SJSA1 (cell line): ENCODE data around the gene PRDM16. TPM values are rescaled to one million over a fixed set of nuclear protein-coding genes. Genes with fewer than 3 reads are reported as not detected.

Source experiments
- DNase-seq, 2 experiments: peaks; one replicate each; pipeline ENCODE4 v3.0.0-alpha.2; 2015 to 2020; ENCODE audit warnings: low spot score in 2 of 2, low read depth in 1 of 2
- H3K27ac ChIP-seq: fragments of 250-450 bp; sonication (Bioruptor Pico); 2 replicates; pipeline ENCODE4 v1.5.1; 2020; ENCODE audit warnings: mild to moderate bottlenecking, moderate library complexity
- H3K27me3 ChIP-seq: fragments of 250-450 bp; sonication (Bioruptor Pico); replicated peaks from 2 replicates; pipeline ENCODE4 v1.5.1; 2020; ENCODE audit warnings: mild to moderate bottlenecking, moderate library complexity
- H3K36me3 ChIP-seq: fragments of 250-450 bp; sonication (Bioruptor Pico); 2 replicates; pipeline ENCODE4 v1.5.1; 2020; ENCODE audit warnings: mild to moderate bottlenecking
- H3K4me1 ChIP-seq: fragments of 250-450 bp; sonication (Bioruptor Pico); replicated peaks from 2 replicates; pipeline ENCODE4 v1.6.1; 2021; ENCODE audit warnings: mild to moderate bottlenecking
- H3K4me3 ChIP-seq: fragments of 250-450 bp; sonication (Bioruptor Pico); 2 replicates; pipeline ENCODE4 v1.5.1; 2020; ENCODE audit warnings: mild to moderate bottlenecking
- H3K9me3 ChIP-seq: fragments of 250-450 bp; sonication (Bioruptor Pico); replicated peaks from 2 replicates; pipeline ENCODE4 v1.5.1; 2020; ENCODE audit warnings: mild to moderate bottlenecking
- total RNA-seq: library from RNA; depleted of rRNA; stranded (reverse); fragments of >200 nt; shearing (Covaris generic); gene quantifications from 2 replicates; pipeline ENCODE4 v1.2.3, GENCODE V29; 2014

The PRDM16 gene
- total RNA-seq, 1 experiment from 2014 or later, result 0.05 TPM

DNA sequence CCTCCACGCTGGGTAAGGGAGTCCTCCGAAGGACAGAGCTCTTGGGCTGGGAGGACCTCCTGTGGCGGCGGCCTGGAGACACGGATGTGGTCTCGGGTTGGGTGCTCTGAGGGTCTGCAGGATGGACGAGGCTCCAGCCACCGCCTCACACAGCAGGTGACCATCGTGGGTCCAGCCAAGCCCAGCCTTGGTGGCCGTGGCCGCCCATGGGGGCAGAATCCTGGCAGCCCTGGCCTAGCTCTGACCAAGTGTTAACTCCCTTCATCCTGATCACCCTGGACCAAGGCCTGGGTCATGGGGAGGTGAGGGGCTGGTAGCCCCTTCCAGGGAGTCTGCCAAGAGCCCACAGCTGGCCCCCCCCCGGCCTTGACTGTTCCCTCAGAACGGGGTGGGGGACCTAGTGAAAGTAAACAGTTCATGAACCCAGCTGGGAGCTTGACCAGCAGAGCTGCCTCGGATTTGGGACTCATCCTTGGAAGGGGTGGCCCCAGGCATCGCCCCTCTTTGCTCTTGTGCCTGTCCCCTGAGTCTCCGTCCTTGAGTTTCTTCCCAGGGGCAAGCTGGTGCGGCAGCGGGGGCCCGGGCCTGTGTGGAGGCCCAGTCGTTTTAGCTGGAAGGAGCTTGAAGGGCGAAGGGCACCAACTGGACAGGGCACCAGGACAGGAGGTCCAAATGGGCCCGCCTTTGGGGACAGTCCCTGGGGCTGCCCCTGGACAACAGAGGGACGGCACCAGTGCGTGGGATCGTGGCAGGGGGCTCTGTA lies 403.3 kb downstream of the PRDM16 start:
- no peak for DNase-seq
- no peaks in the 10 kb centered on the region for H3K9me3 ChIP-seq
- no peaks in the 10 kb centered on the region for H3K27me3 ChIP-seq
- peaks cover 49% of the 10 kb centered on the region for H3K36me3 ChIP-seq
- peak overlapping the region; percentile 18; the same call in 1 of the 2 replicates for H3K4me3 ChIP-seq
- H3K4me1 ChIP-seq, result peaks cover 80% of the 10 kb centered on the region
- peak overlapping the region; percentile 88 for H3K27ac ChIP-seq

DNA sequence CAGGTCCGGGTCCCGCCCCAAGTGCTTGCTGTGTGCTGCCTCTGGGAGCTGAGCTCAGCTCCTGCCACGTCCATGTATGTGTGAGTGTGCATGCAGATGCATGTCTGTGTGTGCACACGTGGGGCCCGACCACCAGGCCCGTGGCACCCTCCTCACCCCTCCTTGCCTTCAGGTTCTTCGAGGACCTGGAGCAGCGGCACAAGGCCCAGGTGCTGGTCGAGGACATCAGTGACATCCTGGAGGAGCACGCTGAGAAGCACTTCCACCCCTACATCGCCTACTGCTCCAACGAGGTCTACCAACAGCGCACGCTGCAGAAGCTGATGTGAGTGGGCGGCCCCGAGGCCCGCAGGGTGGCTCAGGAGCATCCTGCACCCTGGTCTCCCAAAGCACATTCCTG lies 403.9 kb downstream of the PRDM16 start:
- H3K27me3 ChIP-seq, result no peaks in the 10 kb centered on the region
- no peaks in the 10 kb centered on the region for H3K9me3 ChIP-seq
- peaks cover 49% of the 10 kb centered on the region for H3K36me3 ChIP-seq
- peak overlapping the region; percentile 8 for H3K27ac ChIP-seq
- peaks cover 73% of the 10 kb centered on the region for H3K4me1 ChIP-seq
- H3K4me3 ChIP-seq, result no peak overlapping the region
- DNase-seq, result no peak

DNA sequence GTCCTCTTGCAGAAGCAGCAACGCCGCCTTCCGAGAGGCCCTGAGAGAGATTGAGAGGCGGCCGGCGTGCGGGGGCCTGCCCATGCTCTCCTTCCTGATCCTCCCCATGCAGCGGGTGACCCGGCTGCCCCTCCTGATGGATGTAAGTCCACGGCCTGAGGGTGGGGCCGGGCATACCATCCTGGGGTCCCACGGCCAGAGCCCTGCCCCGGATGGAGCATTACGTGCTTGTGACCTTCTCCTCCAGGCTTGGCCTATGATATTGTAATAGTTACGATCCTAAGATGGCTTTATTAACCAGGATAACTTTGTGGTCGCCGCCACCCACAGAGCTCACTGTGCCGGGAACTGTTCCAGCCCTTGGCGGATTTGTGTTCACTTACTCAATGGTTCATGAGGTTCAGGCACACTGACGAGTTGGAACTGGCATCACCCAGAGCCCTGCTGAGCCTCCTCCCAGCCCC lies 404.4 kb downstream of the PRDM16 start:
- peaks cover 68% of the 10 kb centered on the region for H3K4me1 ChIP-seq
- peaks cover 51% of the 10 kb centered on the region for H3K36me3 ChIP-seq

DNA sequence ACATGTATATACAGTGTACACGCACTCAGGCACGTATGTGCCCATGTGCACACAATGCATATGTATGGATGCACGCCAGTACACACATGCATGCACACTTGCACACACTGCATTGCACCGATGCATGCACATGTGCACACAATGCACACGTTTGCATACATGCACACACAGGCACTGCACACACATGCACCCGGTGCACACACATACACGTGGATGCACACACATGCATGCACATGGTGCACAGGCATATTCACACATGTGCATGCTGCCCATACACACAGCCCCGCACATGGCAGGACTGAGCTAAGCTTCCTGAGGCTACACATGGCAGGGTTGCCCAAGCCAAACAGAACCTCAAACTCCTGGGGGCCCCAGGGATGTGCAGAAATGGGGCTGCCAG lies 405.0 kb downstream of the PRDM16 start:
- no peaks in the 10 kb centered on the region for H3K9me3 ChIP-seq
- H3K4me3 ChIP-seq, result no peak overlapping the region
- peaks cover 62% of the 10 kb centered on the region for H3K4me1 ChIP-seq
- no peak for DNase-seq
- H3K27me3 ChIP-seq, result no peaks in the 10 kb centered on the region
- peaks cover 51% of the 10 kb centered on the region for H3K36me3 ChIP-seq
- no peak overlapping the region for H3K27ac ChIP-seq

More for the DNA sequence above, 404.4 kb downstream of the PRDM16 start:
- Histone ChIP-seq H3K27ac (peak overlapping the region; percentile 8), H3K4me3 (no peak overlapping the region), H3K9me3 (no peaks in the 10 kb centered on the region), H3K27me3 (no peaks in the 10 kb centered on the region)
- peak; percentile 93 for DNase-seq

DNA sequence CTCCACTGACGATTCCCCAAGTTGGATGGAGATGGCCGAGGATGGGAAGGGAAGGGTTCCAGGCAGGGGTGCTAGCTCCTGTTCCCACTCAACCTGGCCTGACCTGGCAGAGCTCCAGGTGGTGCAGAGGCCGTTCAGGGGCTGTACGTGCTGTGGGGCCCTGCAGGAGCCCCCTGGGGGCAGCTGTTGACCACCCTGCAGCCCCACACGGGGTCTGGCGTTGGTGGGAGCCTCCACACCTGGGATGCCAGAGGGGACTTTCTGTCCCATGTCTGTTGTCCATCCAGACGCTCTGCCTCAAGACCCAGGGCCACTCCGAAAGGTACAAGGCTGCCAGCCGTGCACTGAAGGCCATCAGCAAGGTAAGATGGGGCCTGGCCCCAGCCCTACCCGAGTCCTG lies 405.4 kb downstream of the PRDM16 start:
- Histone ChIP-seq H3K36me3 (peaks cover 48% of the 10 kb centered on the region), H3K27me3 (no peaks in the 10 kb centered on the region), H3K9me3 (no peaks in the 10 kb centered on the region), H3K4me1 (peaks cover 58% of the 10 kb centered on the region), H3K4me3 (no peak overlapping the region), H3K27ac (no peak overlapping the region)
- DNase-seq, result no peak

DNA sequence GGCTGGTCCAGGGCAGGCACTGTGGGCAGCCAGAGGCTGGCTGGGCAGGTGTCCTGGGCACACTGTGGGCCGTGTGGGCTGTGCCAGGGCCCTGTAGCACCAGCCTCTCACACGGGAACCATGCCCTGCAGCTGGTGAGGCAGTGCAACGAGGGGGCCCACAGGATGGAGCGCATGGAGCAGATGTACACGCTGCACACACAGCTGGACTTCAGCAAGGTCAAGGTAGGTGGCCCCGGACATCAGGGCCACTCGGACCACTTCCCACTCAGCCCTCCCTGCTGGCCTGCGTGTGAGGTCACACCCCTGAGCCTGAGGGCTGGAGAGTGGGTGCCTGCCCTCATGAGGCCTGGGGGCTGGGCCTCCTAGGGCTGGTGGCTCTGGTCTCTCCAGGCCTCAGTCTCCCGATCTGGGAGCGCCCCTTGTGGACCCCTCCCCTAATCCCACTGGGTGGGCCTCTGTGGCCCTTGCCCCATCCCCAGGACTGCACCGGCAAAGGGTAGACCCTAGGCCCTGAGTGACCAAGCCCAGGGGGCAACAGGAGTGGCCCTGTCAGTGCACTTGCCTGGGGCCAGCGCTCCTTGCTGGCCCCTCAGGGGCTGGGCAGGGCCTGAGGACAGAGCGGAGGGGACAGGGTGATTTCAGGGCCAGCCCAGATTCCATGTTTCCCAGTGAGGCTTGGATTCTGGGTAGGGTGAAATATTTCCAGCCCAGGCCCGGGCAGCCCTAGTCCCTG lies 407.0 kb downstream of the PRDM16 start:
- no peak overlapping the region for H3K27ac ChIP-seq
- no peaks in the 10 kb centered on the region for H3K9me3 ChIP-seq
- H3K27me3 ChIP-seq, result no peaks in the 10 kb centered on the region
- H3K4me3 ChIP-seq, result no peak overlapping the region
- H3K36me3 ChIP-seq, result peaks cover 53% of the 10 kb centered on the region
- peaks cover 44% of the 10 kb centered on the region for H3K4me1 ChIP-seq
- no peak for DNase-seq

DNA sequence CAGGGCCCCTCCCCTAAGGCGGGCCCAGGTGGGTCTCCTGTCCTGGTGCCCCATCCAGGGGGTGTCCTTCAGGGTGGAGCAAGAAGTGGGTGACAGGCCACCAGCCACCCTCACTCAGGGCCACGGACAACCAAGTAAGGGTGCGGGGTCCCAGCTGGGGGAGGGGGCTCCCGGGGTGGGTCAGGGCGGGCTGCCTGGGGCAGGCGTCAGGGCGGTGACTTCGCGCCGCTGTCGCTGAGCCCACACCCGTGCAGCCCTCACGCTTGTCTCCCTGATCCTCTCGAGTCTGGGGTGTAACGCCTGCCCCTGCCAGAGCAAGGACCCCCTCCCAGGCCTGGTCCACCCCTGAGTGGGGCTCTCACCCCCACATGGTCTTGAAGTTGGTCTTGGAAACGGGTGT lies 407.7 kb downstream of the PRDM16 start:
- Histone ChIP-seq H3K4me3 (no peak overlapping the region), H3K27ac (no peak overlapping the region), H3K4me1 (peaks cover 37% of the 10 kb centered on the region), H3K36me3 (peaks cover 56% of the 10 kb centered on the region), H3K9me3 (no peaks in the 10 kb centered on the region), H3K27me3 (no peaks in the 10 kb centered on the region)
- DNase-seq, result no peak

DNA sequence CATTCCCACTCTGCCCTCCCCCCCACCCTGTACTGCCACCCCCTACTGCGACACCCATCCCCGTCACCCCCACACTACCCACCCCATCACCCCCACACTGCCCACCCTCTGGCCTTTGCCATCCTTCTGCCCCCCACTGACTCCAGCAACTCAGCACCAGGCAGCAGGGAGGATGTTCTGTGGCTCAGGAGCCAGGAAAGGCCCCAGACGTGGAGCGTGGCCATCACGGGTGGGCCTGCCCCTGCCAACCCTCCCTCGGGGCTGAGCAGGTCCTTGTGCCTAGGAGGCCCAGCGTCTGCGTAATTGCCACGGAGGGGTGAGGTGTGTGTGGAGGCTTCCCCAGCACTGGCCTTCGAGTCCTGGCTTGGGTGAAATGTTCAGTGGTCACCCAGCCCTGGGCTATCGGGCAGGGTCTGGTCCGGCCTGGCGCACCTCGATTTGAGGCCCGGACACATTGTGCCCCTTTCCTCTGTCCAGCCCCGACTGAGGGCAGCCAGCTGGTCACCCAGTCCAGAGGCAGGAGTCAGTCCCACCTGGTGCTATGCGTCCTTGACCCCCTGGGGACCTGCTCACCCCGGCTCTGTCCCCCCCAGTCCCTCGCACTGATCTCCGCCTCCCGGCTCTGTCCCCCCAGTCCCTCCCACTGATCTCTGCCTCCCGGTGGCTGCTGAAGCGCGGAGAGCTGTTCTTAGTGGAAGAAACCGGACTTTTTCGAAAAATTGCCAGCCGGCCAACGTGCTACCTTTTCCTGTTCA lies 408.4 kb downstream of the PRDM16 start:
- H3K27me3 ChIP-seq, result no peaks in the 10 kb centered on the region
- H3K9me3 ChIP-seq, result no peaks in the 10 kb centered on the region
- no peak overlapping the region for H3K4me3 ChIP-seq
- peaks cover 51% of the 10 kb centered on the region for H3K36me3 ChIP-seq
- peaks cover 29% of the 10 kb centered on the region for H3K4me1 ChIP-seq
- H3K27ac ChIP-seq, result no peak overlapping the region
- no peak for DNase-seq

DNA sequence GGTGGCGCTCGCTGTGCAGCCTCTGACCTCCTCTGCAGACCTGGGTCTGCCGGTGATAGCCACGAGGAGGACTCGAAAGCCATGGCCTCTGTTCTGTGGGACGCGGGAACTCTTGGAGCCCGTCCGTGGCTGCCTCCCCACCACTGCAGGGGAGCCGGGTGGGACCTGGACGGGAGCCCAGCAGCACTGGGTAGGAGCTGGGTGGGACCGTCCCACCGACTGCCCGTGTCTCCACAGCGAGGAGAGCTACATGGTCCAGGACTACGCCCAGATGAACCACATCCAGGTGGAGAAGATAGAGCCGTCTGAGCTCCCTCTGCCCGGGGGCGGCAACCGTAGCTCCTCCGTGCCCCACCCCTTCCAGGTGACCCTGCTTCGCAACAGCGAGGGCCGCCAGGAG lies 409.2 kb downstream of the PRDM16 start:
- peaks cover 22% of the 10 kb centered on the region for H3K4me1 ChIP-seq
- no peak overlapping the region for H3K4me3 ChIP-seq
- peaks cover 47% of the 10 kb centered on the region for H3K36me3 ChIP-seq
- no peaks in the 10 kb centered on the region for H3K27me3 ChIP-seq
- DNase-seq, result no peak
- H3K27ac ChIP-seq, result no peak overlapping the region
- no peaks in the 10 kb centered on the region for H3K9me3 ChIP-seq

DNA sequence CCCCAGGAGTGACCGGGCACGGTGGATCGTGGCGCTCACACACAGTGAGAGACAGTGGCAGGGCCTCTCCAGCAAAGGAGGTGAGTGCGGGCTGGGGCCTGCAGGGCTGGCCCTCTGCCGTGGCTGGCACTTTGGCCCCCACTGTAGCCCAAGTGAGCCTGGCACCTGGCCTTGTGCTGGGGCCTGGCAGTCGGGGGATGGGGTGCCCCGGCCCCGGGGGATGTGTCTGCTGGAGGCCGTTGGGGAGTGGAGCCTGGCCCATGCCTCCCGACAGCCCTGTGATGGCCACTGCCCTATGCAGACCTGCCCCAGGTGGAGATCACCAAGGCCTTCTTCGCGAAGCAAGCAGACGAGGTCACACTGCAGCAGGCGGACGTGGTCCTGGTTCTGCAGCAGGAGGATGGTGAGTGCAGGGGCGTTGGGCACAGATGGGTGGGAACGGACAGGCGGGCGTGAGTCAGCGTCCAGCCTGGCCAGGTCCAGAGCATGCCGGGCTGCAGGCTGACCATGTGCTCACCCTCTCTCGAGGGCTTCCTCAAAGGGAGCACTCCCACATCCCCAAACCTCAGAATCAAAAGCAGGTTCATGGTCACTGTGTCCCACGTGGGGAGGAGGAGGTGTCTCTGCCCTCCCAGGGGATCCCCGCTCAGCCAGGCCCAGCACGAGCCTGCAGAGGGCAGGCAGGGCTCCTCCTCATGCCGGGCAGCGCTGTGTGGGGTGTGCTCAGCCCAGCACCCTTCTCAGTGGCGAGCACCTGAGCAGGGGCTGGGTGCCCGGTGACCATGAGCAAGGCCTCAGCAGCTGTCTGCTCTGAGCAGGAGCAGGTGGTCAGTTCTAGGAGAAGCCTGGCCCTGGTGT lies 410.7 kb downstream of the PRDM16 start:
- Histone ChIP-seq H3K4me1 (peaks cover 12% of the 10 kb centered on the region), H3K27me3 (no peaks in the 10 kb centered on the region), H3K9me3 (no peaks in the 10 kb centered on the region), H3K27ac (no peak overlapping the region), H3K4me3 (no peak overlapping the region), H3K36me3 (peaks cover 38% of the 10 kb centered on the region)
- DNase-seq, result no peak

DNA sequence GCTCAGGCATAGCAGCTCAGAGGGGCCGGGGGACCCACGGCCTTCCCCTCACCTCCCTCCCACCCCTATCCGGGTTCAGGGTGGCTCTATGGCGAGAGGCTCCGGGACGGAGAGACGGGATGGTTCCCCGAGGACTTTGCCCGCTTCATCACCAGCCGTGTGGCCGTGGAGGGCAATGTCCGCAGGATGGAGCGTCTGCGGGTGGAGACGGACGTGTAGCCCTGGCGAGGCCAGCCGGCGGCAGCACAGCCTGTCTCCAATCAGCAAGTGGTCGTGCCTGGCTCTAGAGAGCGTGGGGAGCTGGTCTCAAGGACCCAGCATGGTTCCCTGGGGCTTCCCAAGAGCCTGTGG lies 411.3 kb downstream of the PRDM16 start:
- Histone ChIP-seq H3K27me3 (no peaks in the 10 kb centered on the region), H3K4me1 (peaks cover 12% of the 10 kb centered on the region), H3K9me3 (no peaks in the 10 kb centered on the region), H3K36me3 (peaks cover 38% of the 10 kb centered on the region), H3K4me3 (no peak overlapping the region), H3K27ac (no peak overlapping the region)
- DNase-seq, result no peak

DNA sequence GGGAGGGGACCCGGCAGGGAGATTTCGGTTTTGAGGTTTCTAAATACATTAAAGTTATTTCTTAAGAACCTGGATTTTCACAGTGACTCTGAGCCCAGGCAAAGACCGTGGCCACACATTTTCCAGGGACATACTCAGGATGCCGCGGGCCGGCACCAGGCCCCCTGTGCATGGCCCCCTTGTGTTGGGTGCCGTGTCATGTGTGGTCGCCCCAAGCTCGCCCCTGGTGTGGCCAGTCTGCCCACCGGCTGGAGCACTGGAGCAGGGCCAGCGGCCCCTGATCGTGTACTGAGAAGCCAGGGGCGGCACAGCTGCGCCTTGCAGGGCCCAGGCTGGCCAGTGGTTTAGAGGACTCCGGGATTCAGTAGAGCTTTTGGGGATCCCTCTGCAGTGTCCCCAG lies 412.0 kb downstream of the PRDM16 start:
- Histone ChIP-seq H3K36me3 (peaks cover 33% of the 10 kb centered on the region), H3K27me3 (no peaks in the 10 kb centered on the region), H3K4me3 (no peak overlapping the region), H3K9me3 (no peaks in the 10 kb centered on the region), H3K27ac (no peak overlapping the region), H3K4me1 (peaks cover 7% of the 10 kb centered on the region)
- no peak for DNase-seq

DNA sequence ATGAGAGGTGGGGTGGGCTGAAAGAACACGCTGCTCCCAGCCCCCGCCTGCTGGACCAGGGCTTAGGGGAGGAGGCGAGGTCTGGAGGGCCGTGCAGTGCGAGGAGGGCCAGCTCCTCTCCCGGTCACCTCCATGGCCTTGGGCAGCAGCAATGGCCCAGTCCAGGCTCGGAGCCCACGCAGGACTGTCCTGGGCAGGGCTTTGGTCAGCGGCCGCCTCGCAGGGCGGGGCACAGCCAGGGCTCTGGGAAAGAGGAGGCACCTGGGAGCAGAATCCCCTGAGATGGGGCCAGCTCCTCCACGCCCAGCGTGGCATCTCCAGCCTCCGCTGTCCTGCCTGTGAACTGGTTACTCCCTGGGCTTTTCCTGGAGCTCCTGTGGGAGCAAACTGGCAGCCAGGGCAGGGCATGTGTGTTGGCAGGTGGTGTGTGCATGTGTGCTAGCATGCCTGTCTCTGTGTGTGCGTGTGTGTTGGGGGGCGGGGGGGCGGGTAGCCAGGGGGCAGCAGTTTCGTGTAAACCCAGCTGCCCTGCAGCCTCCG lies 412.9 kb downstream of the PRDM16 start:
- Histone ChIP-seq H3K4me3 (no peak overlapping the region), H3K4me1 (peaks cover 4% of the 10 kb centered on the region), H3K36me3 (peaks cover 25% of the 10 kb centered on the region), H3K9me3 (no peaks in the 10 kb centered on the region; the same call in 1 of the 2 replicates), H3K27me3 (no peaks in the 10 kb centered on the region), H3K27ac (no peak overlapping the region)
- no peak for DNase-seq
